Measurements from ENCODE around the gene SRRM2.

SRRM2 gene

GRCh38 chr16:2768403-2769089 is 16.1 kb downstream of the SRRM2 start:
- no peak for TF ChIP-seq CTCF (IDR thresholded peaks at IDR 0.05; ENCODE audit: insufficient read depth, low read depth, low read length, missing control alignments)
- peak; percentile 75 for DNase-seq (ENCODE audit: low read depth)
- H3K4me3 ChIP-seq (ENCODE audit: low read length), result no peak overlapping the region

GRCh38 chr16:2769100-2769529 is 16.7 kb downstream of the SRRM2 start:
- no peak for TF ChIP-seq CTCF (IDR thresholded peaks at IDR 0.05; ENCODE audit: insufficient read depth, low read depth, low read length, missing control alignments)
- DNase-seq (ENCODE audit: low read depth), result peak; percentile 24

GRCh38 chr16:2769675-2770056 is 17.2 kb downstream of the SRRM2 start:
- no peak overlapping the region for H3K4me3 ChIP-seq (ENCODE audit: low read length)
- peak; percentile 82 for DNase-seq (ENCODE audit: low read depth)
- no peak for TF ChIP-seq CTCF (IDR thresholded peaks at IDR 0.05; ENCODE audit: insufficient read depth, low read depth, low read length, missing control alignments)

More at GRCh38 chr16:2769100-2769529, 16.7 kb downstream of the SRRM2 start:
- H3K4me3 ChIP-seq (ENCODE audit: low read length), result no peak overlapping the region

- no peak overlapping the region for H3K4me3 ChIP-seq (ENCODE audit: low read length)
- DNase-seq (ENCODE audit: low read depth), result peak; percentile 23
- peak; percentile 17 for TF ChIP-seq CTCF (IDR thresholded peaks at IDR 0.05; ENCODE audit: insufficient read depth, low read depth, low read length, missing control alignments)
Observed at GRCh38 chr16:2770057-2770951, 17.9 kb downstream of the SRRM2 start.

GRCh38 chr16:2771496-2772402 is 19.3 kb downstream of the SRRM2 start:
- TF ChIP-seq CTCF (IDR thresholded peaks at IDR 0.05; ENCODE audit: insufficient read depth, low read depth, low read length, missing control alignments), result no peak
- no peak overlapping the region for H3K4me3 ChIP-seq (ENCODE audit: low read length)
- no peak for DNase-seq (ENCODE audit: low read depth)

GRCh38 chr16:2773188-2773968 is 20.9 kb downstream of the SRRM2 start:
- DNase-seq (ENCODE audit: low read depth), result peak; percentile 53
- TF ChIP-seq CTCF (IDR thresholded peaks at IDR 0.05; ENCODE audit: insufficient read depth, low read depth, low read length, missing control alignments), result no peak

More at GRCh38 chr16:2773188-2773968, 20.9 kb downstream of the SRRM2 start:
- H3K4me3 ChIP-seq (ENCODE audit: low read length), result no peak overlapping the region

Measured in epithelial cell of esophagus (primary cell).